ENCODE results near the gene RGS16. TPM values are rescaled to one million over a fixed set of nuclear protein-coding genes. Genes with fewer than 3 reads are reported as not detected.

Gene RGS16
- total RNA-seq, 1 experiment from 2014 or later = 0.23 TPM

DNA sequence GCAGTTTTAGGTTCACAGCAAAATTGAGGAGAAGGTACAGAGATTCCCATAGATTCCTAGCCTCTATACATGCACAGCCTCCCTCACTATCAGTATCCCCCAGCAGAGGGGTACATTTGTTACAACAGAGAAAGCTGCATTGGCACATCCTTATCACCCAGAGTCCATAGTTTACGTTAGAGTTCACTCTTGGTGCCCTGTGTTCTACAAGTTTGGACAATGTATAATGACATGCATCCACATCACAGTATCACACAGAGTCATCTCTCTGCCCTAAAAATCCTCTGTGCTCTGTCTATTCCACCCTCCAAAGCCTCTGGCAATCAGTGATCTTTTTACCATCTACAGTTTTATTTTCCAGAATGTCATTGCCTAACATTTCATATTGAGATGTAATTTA is 22.3 kb upstream of the RGS16 start:
- CTCF ChIA-PET = no interaction called here
- intact Hi-C loops (cut with micrococcal nuclease; ENCODE audit: unreplicated experiment) = no loop called here

DNA sequence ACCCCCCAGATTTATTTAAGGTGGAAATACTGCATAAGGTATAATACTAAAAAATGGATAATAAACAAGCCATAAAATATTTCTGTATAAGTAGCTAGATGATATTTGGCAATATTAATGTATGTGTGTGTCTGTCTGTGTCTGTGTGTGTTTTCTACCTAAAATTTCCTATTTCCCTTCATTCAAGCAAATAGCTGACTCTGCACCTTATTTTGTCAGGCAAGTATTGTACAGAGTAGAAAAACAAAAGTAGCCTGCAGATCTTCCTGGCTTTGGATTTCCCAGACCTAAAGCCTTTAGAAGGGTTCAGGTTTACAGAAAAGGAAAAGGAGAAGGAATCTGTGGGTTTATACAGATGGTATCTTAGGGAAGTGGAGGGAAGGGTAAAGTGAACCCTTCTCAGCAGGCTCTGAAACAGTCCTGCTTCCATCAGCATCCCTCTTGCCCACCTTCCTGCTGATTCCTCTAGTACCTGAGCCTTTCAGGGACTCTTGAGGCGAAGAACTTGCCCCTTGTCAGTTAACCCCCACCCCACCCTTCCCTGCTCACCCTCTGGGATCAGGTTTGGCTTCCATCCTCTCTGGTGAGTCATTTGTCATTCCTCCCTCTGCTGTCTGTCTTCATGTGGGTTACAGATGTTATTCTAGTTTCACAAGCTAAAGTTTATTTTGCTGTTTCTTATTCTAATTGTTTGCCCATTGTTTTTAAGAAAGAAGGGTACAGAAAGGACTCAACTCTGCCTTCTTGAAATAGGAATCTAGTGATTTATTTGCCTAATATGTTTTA is 21.7 kb upstream of the RGS16 start:
- BruUV-seq (replicated peaks) = no TSS peak
- ATAC-seq = no peak
- ChIA-PET POLR2A (no interaction called here), CTCF (no interaction called here)
- intact Hi-C loops (cut with micrococcal nuclease; ENCODE audit: unreplicated experiment) = no loop called here
- in situ Hi-C loops (cut with HindIII; ENCODE audit: low pct_unique_long_range_greater_than_20kb, low sequenced_read_pairs) = no loop called here
- Histone ChIP-seq H3K27ac (ENCODE audit: low read length) (no peak overlapping the region), H3K4me3 (ENCODE audit: low read depth in 2 of 2, low read length in 2 of 2) (no peak overlapping the region), H3K9me3 (ENCODE audit: control insufficient read depth, insufficient read depth, low read depth, low read length) (no peaks in the 10 kb centered on the region), H3K27me3 (ENCODE audit: control insufficient read depth, insufficient read depth, low read length) (peaks cover 2% of the 10 kb centered on the region; the same call in 1 of the 2 replicates), H3K36me3 (ENCODE audit: control insufficient read depth, insufficient read depth, low read length) (no peaks in the 10 kb centered on the region), H3K4me1 (ENCODE audit: control insufficient read depth, insufficient read depth, low read length) (no peaks in the 10 kb centered on the region)
- TF ChIP-seq, protein P1, sequence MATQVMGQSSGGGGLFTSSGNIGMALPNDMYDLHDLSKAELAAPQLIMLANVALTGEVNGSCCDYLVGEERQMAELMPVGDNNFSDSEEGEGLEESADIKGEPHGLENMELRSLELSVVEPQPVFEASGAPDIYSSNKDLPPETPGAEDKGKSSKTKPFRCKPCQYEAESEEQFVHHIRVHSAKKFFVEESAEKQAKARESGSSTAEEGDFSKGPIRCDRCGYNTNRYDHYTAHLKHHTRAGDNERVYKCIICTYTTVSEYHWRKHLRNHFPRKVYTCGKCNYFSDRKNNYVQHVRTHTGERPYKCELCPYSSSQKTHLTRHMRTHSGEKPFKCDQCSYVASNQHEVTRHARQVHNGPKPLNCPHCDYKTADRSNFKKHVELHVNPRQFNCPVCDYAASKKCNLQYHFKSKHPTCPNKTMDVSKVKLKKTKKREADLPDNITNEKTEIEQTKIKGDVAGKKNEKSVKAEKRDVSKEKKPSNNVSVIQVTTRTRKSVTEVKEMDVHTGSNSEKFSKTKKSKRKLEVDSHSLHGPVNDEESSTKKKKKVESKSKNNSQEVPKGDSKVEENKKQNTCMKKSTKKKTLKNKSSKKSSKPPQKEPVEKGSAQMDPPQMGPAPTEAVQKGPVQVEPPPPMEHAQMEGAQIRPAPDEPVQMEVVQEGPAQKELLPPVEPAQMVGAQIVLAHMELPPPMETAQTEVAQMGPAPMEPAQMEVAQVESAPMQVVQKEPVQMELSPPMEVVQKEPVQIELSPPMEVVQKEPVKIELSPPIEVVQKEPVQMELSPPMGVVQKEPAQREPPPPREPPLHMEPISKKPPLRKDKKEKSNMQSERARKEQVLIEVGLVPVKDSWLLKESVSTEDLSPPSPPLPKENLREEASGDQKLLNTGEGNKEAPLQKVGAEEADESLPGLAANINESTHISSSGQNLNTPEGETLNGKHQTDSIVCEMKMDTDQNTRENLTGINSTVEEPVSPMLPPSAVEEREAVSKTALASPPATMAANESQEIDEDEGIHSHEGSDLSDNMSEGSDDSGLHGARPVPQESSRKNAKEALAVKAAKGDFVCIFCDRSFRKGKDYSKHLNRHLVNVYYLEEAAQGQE (IDR thresholded peaks at IDR 0.05; ENCODE audit: insufficient read depth in 1 of 2, low read depth in 2 of 2, low read length in 1 of 2) = no peak
- no peak for TF ChIP-seq POLR2AphosphoS5 (IDR thresholded peaks at IDR 0.05; ENCODE audit: low read depth, low read length)
- TF ChIP-seq SIN3A (IDR thresholded peaks at IDR 0.05; ENCODE audit: borderline replicate concordance, insufficient read depth, low read depth, low read length) = no peak
- TF ChIP-seq, protein P2, sequence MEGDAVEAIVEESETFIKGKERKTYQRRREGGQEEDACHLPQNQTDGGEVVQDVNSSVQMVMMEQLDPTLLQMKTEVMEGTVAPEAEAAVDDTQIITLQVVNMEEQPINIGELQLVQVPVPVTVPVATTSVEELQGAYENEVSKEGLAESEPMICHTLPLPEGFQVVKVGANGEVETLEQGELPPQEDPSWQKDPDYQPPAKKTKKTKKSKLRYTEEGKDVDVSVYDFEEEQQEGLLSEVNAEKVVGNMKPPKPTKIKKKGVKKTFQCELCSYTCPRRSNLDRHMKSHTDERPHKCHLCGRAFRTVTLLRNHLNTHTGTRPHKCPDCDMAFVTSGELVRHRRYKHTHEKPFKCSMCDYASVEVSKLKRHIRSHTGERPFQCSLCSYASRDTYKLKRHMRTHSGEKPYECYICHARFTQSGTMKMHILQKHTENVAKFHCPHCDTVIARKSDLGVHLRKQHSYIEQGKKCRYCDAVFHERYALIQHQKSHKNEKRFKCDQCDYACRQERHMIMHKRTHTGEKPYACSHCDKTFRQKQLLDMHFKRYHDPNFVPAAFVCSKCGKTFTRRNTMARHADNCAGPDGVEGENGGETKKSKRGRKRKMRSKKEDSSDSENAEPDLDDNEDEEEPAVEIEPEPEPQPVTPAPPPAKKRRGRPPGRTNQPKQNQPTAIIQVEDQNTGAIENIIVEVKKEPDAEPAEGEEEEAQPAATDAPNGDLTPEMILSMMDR (IDR thresholded peaks at IDR 0.05) = no peak
- TF ChIP-seq TCF7L2 (IDR thresholded peaks at IDR 0.05; ENCODE audit: low read depth, low read length) = no peak
- DNase-seq (ENCODE audit: low read depth, low spot score) = no peak

More for the DNA sequence above, 22.3 kb upstream of the RGS16 start:
- ATAC-seq (no peak), DNase-seq (ENCODE audit: low read depth, low spot score) (no peak)
- H3K27ac ChIP-seq (ENCODE audit: low read length) = no peak overlapping the region
- no TSS peak for BruUV-seq (replicated peaks)
- TF ChIP-seq, protein P1 (IDR thresholded peaks at IDR 0.05; ENCODE audit: insufficient read depth in 1 of 2, low read depth in 2 of 2, low read length in 1 of 2) = no peak
- TF ChIP-seq TCF7L2 (IDR thresholded peaks at IDR 0.05; ENCODE audit: low read depth, low read length) (no peak), SIN3A (IDR thresholded peaks at IDR 0.05; ENCODE audit: borderline replicate concordance, insufficient read depth, low read depth, low read length) (no peak), POLR2AphosphoS5 (IDR thresholded peaks at IDR 0.05; ENCODE audit: low read depth, low read length) (no peak)
- TF ChIP-seq, protein P2 (IDR thresholded peaks at IDR 0.05) = no peak
- no peak overlapping the region for H3K4me3 ChIP-seq (ENCODE audit: low read depth in 2 of 2, low read length in 2 of 2)
- in situ Hi-C loops (cut with HindIII; ENCODE audit: low pct_unique_long_range_greater_than_20kb, low sequenced_read_pairs) = no loop called here
- no peaks in the 10 kb centered on the region for H3K9me3 ChIP-seq (ENCODE audit: control insufficient read depth, insufficient read depth, low read depth, low read length)
- H3K4me1 ChIP-seq (ENCODE audit: control insufficient read depth, insufficient read depth, low read length) = no peaks in the 10 kb centered on the region
- POLR2A ChIA-PET = no interaction called here
- 0 out of 2 replicates have a peak, but pooled peaks cover 2% of the 10 kb centered on the region for H3K27me3 ChIP-seq (ENCODE audit: control insufficient read depth, insufficient read depth, low read length)
- H3K36me3 ChIP-seq (ENCODE audit: control insufficient read depth, insufficient read depth, low read length) = no peaks in the 10 kb centered on the region
